HG02884 (cell line): ENCODE data around the gene UGT3A2.
"Not testable (repeated sequence)": the region's sequence is repeated elsewhere in the genome, so short reads cannot be mapped to it uniquely, and the experiment has no call there.

Source experiments
- ATAC-seq: cut with Tn5 transposase; IDR thresholded peaks from one replicate; pipeline ENCODE4 v1.9.1; 2021; ENCODE audit warnings: mild to moderate bottlenecking, moderate library complexity; ENCODE audit not compliant: unreplicated experiment

The UGT3A2 gene

DNA sequence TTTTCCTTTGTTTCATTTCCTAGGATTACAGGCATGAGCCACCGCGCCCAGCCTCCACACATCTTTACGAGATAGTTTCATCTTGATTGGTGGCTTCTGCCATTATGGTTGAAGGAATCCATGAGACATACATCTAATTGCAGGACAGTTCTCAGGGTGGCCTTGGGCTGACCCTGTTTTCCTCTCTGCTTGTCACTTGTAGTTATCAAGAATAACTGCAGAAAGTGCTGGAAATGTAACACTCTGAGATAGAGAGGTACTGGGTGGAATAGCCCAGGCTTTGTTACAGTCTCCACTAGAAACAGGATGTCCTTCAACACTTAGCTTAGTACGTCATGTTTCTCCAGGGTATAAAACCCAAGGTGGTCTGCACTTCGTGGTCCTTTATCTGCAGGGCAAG is 10.7 kb downstream of the UGT3A2 start:
- ATAC-seq, result no peak

DNA sequence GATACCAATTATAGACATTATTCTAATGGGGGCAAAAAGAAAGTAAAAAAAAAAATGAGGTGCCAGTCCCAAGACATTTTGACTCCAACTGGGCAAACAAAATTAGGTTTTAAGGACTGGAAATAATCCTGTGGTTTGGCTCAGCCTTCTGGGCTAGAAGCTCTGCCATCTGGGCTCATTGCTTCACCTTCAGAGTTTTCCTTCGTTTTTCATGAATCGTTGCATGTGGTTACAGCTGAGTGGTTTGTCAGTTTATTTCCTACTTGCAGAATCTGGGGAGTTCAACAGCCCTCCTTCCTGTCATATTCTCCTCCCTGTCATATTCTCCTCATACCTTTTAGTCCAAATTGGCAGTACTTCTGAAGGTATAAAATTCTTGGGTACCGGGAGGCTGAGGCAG is 12.0 kb downstream of the UGT3A2 start:
- ATAC-seq, result no peak

DNA sequence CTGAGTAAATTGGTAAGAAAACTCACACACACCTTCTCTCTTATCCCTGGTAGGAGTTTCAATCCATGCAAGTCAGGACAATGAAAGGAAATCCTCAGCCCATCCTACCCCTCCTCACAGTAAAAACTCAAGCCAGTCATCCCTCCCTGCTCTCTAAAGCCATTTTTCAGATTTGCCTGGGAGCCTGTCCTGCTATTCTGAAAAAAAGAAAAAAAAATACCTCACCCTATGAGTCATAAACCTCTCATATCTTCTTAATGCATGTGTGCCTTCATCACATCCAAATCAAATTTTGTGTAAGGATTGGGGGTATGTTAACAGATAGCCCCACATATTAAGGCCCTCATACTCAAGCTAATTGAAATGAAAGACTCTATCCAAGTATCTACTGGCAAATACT is 14.1 kb downstream of the UGT3A2 start:
- no peak for ATAC-seq

DNA sequence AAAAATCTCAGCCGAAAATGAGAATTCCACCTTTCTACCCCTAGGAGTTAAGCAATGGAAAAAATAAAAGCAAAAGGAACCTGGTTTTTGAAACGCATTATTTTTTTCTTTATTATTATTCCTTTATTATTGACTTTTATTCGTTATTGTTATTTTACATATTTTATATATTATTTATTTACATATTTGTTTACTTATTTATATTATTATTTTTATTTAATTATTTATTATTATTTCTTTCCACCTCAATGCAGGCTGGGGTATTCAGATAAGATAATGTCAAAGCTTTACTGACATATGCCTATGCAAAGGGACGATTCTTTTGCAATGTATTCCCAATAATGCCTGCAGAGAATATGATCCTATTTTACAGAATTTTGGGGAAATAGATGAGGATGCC is 16.7 kb downstream of the UGT3A2 start:
- no peak for ATAC-seq

DNA sequence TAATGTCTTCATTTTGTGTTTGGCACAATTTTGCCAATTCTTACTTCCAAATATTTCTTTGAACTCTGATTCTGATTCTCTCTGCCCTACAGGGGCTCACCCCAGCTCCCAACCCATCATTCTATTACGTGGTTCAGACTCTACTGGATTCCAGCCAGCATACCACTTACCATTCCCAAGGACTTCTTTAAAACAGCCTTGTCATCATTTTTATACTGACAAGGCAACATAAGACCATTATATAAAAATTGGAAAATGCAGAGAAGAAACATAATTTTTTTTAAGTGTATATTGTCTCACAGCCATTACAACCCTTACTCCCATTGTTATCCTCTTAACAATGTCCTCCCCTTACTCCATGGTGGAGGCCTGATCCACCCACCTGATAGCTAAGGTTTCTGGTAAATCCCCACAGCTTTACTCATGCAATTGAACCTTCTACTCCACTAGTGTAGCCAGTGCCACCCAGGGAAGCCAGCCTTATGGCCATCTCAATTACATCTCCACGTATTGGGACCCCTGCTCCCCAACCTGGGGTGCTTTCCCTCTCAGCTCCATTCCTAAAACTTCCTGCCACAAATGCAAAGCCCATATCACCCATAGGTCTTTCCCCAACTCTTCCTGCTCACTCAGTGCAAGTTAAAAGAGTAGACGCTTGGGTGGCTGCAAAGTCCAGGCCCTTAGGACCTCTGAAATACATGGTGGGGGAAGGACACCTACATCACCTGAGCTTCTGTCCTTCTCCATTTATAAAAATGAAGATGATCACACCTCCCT is 19.1 kb downstream of the UGT3A2 start:
- ATAC-seq, result no peak

DNA sequence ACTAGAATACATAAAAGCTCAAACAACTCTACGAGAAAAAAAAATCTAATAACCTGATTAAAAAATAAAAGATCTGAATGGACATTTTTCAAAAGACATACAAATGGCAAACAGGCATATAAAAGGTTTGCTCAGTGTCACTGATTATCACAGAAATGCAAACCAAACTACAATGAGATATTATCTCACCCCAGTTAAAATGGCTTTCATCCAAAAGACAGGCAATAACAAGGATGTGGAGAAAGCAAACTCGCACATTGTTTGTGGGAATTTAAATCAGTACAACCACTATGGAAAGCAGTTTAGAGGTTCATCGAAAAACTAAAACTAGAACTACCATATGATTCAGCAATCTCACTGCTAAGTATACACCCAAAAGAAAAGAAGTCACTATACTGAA is 20.8 kb downstream of the UGT3A2 start:
- ATAC-seq, result no peak

DNA sequence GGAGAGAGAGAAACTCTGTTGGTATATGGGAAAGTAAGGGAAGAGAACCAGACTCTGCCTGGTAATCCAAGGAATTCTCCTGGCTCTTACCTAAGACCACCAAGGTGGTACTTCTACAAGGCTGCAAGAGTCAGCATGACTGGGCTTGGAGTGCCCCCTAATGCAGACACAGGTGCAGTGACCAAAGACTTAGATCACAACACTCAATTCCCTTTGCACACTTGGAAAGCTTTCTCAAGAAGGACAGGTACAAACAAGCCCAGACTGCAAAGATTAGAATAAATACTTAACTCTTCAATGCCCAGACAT is 25.2 kb downstream of the UGT3A2 start:
- ATAC-seq, result no peak

DNA sequence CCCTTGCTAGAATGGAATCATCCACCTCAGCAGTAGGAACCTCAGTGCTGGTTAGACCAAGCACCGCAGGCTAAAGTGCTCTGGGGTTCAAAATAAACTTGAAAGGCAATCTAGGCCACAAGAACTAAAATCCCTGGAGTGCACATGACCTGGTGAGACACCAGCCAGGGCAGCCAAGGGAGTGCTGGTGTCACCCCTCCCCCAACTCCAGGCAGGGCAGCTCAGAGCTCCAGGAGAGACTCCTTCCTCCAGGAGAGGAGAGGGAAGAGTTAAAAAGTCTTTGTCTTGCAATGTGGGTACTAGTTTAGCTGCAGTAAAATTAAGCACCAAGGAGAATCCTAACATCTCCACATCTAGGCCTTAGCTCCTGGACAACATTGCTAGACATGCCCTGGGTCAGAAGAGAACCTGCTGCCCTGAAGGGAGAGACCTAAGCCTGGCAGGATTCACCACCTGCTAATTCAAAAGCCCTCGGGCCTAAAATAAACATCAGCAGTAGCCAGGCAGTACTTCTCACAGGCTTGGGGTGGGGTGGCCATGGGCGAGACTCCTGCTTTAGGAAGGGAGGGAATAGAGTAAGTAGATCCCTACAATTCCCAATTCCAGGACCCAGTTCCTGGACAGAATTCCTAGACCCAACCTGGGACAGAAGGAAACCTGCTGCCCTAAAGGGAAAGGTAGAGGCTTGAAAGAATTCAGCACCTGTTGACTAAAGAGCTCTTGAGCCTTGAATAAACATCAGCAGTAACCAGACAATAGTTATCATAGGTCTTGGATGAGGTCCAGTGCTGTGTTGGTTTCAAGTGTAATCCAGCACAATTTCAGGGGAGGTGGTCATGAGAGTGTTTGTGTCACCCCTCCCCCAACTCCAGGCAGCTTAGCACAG is 25.8 kb downstream of the UGT3A2 start:
- no peak for ATAC-seq

DNA sequence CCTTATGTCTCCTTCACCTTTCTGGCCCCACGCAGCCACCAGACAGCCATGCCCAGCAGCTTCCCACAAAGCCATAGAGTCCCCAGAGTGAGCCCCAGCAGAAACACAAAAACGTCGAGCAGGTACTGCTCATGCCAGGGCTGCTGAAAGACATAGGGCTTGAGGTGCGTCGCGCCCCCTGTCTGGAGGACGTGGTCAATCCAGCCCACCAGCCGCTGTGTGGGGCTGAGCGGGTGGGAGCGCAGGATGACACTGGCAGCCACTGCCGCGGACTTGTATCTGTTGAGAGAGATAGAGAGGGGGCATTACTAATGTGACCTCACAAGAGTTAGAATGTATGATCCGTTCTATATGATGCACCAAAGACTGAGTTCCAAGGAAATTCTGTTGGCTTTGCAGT is 31.0 kb downstream of the UGT3A2 start:
- no peak for ATAC-seq

DNA sequence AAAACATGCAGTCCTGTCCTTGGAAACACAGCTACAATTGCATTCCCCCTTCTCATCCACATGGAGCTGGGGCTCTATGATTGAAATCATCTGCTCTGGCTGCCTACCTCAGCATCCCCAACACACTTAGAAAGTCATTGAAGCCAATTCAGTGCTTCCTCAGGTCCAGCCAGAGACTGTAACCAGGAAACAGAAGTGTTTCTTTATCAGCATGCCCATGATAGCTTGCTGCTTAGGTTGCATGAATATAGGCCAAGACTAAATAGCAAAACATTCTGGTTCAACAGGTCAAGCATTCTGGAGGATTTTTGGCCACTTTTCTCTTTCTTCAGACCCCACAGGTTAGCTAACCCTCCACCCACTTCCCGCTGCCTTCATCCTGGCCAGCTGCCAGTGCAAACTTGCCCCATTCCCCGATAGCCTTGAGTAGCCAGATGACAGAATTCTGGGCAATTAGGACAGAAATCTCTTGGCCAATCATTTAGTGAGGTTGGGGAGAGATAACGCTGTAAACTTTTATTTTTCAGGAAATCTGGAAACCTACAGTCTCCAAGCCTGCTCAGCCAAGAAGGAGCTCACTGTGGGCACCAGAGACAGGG is 32.0 kb downstream of the UGT3A2 start:
- ATAC-seq, result not testable (repeated sequence)

DNA sequence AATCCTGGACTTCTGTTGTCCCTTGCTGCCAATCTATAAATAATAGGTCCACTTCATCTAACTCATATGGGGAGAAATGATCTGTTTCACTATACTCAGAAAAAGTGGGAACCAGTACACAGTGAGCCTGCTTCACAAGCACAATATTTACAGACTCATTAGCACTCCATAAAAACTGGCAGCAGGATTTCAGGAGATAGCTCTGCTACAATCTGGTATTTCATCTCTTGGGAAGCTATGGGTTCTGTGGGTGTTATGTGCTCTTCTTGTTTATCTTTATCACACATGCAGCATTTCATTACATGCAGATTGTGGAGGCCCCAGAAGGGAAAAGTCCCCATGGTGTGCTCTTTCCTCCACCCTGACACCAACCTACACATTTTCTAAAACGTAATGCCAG is 33.2 kb downstream of the UGT3A2 start:
- ATAC-seq, result no peak

DNA sequence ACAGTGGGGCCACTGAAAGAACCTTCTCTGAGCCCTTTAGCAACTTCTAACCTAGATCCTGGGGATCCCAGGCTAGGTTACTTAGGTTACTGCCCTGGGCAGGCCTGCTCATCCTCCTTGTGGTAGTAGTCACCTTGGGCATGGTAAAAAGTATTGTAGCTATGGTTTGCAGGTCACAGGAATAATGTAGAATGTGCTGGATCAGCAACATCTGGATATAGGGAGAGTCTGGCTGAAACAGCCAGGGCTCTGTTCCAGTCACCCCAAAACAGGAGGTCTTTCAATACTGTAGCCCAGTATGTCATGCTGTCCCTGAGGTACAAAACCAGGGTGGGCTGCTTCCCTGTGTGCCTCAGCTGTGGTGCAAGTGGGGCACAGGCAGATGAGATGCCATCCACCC is 33.6 kb downstream of the UGT3A2 start:
- no peak for ATAC-seq

DNA sequence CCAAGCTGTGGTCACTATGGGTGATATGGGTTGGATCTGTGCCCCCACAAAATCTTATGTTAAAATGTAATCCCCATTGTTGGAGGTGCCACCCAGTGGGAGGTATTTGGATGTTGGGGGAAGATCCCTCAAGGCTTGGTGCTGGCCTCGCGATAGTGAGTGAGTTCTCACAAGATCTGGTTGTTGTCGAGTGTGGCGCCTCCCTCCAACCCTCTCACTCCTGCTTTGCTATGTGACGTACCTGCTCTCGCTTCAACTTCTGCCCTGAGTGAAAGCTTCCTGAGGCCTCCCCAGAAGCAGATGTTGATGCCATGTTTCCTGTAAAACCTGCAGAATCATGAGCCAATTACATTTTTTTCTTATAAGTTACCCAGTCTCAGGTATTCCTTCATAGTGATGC is 35.5 kb downstream of the UGT3A2 start:
- no peak for ATAC-seq

DNA sequence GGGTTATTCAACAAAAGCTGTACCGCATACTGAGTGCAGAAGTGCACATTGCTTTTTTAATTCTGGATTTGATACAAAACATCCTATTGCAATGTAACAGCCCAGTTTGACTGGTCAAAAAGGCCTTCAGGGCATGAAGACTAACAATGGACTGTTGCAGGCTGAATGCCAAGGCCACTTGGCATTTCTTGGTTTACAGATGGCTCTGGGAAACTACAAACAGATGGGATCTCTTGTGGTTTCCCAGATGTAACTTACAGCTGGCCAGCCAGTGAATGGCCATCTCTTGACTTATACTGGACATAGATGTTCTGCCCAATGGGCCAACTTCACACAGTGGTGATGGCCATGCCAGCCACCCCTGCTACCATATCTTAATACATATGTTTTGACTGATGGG is 36.8 kb downstream of the UGT3A2 start:
- no peak for ATAC-seq

DNA sequence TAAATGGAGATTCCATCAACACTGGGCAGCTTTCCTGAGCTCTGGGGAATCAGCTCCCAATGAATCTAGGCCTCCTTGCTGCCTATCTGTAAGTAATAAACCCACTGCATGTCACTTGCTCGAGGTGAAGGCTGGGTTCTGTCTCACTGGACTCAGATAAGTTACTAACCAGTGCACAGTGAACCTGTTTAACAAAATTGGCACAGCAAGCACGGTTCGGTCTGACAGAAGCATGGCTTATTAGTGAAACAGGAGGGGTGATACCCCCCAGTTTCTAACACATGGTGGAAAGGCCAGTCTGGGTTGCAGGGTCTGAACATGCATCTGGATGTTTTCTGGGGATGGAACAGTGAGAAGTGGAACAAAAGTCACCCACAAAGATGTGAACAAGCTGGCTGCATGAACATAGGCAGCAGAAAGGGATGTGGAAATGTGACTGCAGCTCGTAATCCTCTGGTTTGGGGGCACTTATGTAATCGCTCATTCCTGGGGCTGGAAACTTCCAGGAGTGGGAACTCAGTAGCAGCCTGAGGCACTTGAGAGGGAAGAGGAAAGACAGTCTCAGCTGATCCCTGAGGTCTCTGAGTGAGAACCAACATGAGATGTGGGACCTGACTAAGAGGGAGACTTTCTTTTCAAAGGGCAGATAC is 37.7 kb downstream of the UGT3A2 start:
- no peak for ATAC-seq

DNA sequence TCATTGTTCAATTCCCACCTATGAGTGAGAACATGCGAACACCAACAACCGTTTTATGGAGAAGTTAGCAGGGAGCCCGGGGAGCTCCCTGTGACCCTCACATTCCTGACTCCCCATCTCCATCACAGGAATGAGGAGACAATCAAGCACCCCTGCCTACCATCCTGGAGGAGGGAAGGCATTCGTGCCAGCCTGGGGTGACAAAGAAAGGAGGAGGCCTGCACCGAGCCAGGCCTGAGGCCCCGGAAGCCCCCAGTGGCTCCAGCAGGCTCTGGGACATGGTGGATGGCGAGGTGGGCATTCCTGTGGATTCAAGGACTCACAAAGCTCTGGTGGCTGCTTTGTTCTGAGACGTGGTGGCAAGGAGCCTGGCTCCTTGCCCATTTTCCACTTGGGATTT is 39.0 kb downstream of the UGT3A2 start:
- no peak for ATAC-seq

DNA sequence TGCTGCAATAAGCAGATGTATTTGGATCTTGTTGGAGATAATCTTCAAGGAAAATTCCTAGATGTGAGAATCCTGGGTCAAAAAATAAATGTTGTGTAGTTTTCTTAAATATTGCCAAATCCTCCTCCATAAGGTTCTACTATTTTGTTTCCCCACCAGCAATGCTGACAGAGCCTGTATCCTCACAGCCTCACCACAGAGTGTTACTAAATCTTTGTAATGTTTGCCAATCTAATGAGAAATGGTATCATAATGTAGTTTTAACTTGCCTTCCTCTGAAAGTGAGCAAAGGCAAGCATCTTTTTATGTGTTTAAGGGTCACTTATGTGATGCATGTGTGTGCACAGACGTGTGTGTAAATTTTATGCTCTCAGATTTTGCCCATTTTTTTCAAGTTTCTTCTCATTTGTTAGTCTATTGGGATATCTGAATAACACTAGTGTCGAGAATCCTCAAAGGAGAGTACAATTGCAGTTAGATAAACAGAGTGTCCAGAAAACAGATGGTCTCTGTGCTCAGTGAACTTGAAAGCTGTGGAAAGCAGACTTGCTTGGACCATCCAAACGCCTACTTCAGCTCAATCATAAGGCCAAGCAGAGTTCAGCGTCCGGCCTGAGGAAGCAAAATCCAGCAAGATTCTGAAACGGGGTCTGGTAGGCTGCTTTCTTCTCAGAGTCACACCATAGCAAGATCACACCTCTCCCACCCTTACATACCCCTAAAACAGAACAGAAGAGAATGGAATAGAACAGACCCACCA is 39.8 kb downstream of the UGT3A2 start:
- no peak for ATAC-seq

DNA sequence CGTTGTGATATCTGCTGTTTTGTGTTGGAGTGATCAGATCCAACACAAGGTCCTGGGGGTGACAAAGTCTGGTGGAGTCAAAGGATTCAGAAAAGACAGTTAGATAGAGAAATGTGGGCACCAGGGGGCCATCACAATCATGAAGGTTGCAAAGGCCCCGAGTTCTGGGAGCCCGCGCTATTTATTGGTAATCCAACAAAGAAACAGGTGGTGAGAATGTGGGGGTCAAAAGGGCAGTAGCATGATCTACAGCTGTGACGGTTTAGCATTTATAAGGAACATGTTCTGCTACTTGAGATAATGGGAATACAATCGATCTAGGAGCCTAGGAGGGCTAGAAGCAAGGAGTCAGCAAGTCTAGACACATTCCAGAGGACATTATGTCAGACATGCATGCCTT is 44.4 kb downstream of the UGT3A2 start:
- ATAC-seq, result not testable (repeated sequence)

DNA sequence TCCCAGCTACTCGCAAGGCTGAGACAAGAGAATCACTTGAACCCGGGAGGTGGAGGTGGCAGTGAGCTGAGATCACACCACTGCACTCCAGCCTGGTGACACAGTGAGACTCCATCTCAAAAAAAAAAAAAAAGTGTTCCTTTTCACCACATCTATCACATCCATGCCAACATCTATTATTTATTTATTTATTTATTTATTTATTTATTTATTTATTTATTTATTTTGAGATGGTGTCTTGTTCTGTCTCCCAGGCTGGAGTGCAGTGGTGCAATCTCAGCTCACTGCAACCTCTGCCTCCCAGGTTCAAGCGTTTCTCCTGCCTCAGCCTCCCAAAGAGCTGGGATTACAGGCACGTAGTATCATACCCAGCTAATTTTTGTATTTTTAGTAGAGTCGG is 47.1 kb downstream of the UGT3A2 start:
- not testable (repeated sequence) for ATAC-seq

DNA sequence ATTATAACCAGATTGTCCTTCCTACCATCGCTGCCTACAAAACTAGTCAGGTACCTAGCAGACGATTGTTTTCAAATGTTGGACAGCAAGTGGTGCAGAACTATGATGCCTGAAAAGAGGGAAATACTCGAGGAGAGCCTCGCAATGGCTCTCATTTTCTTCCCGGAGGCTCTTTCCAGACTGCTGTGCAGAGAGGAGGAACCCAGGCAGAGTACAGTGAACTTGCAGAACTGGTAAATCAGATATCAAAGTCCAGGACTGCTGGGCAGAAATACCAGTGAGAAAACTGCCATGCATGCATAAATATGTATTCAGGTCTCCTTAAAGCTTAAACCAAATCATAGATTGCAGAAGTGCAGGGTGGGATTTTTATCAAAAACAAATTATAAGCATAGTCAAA is 49.1 kb downstream of the UGT3A2 start:
- ATAC-seq, result no peak

DNA sequence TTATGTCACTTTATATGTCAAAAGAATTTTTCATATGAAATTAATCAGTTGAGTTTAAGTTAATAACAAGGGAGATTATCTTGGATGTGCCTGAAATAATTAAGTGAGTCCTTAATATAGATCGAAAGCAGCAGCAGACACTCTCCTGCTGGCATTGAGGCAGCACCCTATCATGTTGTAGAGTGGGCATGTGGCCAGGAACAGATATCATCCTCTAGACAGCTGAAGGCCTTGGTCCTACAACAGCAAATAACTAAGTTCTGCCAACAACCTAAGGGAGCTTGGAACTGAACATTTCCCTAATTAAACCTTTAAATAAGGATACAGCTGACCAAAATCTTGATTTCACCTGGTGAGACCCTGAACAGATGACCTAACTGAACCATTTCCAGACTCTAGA is 49.7 kb downstream of the UGT3A2 start:
- ATAC-seq, result no peak
